Cardiac muscle cell (in vitro differentiated cells and primary cell): ENCODE data around the gene RNF113B. TPM values are rescaled to one million over a fixed set of nuclear protein-coding genes. Genes with fewer than 3 reads are reported as not detected.

Source experiments
- DNase-seq, 2 donors: peaks; one replicate each; pipeline versions ENCODE4 v3.0.0 to v3.0.0-alpha.2; 2010 to 2017; ENCODE audit warnings: low read depth in 1 of 2, low spot score in 1 of 2
- H3K27ac ChIP-seq: fragments of 200-600 bp; sonication (generic); 2 replicates; pipeline ENCODE4 v1.5.1; 2016
- H3K27me3 ChIP-seq: fragments of 200-600 bp; sonication (generic); 2 replicates; pipeline ENCODE4 v1.6.0; 2016; ENCODE audit warnings: control low read depth
- H3K36me3 ChIP-seq: fragments of 200-600 bp; sonication (generic); 2 replicates; pipeline ENCODE4 v1.5.1; 2016; ENCODE audit warnings: control low read depth
- H3K4me1 ChIP-seq: fragments of 200-600 bp; sonication (generic); 2 replicates; pipeline ENCODE4 v1.8.1; 2017; ENCODE audit warnings: low read depth, mild to moderate bottlenecking, mixed run types
- H3K4me3 ChIP-seq: fragments of 200-600 bp; sonication (generic); 2 replicates; pipeline ENCODE4 v1.5.1; 2016; ENCODE audit warnings: mild to moderate bottlenecking
- H3K9me3 ChIP-seq: fragments of 200-600 bp; sonication (generic); 2 replicates; pipeline ENCODE4 v1.5.1; 2017; ENCODE audit warnings: low read depth, mild to moderate bottlenecking, control low read depth
- CTCF ChIP-seq: IDR thresholded peaks from 2 replicates; pipeline ENCODE4 v1.5.1; 2012; ENCODE audit warnings: low read depth, mild to moderate bottlenecking, low read length
- polyA plus RNA-seq: library from polyadenylated mRNA; unstranded; fragments of >200 nt; fragmentation: Nextera tagmentation; extraction: Ambion mirVana; gene quantifications from 2 replicates; pipeline ENCODE4 v1.2.1, GENCODE V29; 2016
- total RNA-seq: library from RNA; depleted of rRNA; stranded (reverse); fragments of >200 nt; gene quantifications from 2 replicates; pipeline ENCODE4 v1.2.3, GENCODE V29; 2016

Gene RNF113B
- total and polyA plus RNA-seq, 2 experiments from 2014 or later: 0.10 TPM; not detected in 1

- Histone ChIP-seq H3K27me3 (no peaks in the 10 kb centered on the region), H3K36me3 (no peaks in the 10 kb centered on the region), H3K4me3 (no peak overlapping the region), H3K9me3 (no peaks in the 10 kb centered on the region), H3K4me1 (no peaks in the 10 kb centered on the region), H3K27ac (no peak overlapping the region)
- no peak for DNase-seq
- TF ChIP-seq CTCF: no peak
Observed at GRCh38 chr13:98156259-98156658, 20.8 kb downstream of the RNF113B start.

GRCh38 chr13:98155475-98156109 is 21.5 kb downstream of the RNF113B start:
- no peak for TF ChIP-seq CTCF
- no peaks in the 10 kb centered on the region for H3K27me3 ChIP-seq
- H3K4me1 ChIP-seq: no peaks in the 10 kb centered on the region
- H3K4me3 ChIP-seq: no peak overlapping the region
- no peaks in the 10 kb centered on the region for H3K36me3 ChIP-seq
- no peaks in the 10 kb centered on the region for H3K9me3 ChIP-seq
- DNase-seq: peak in 1 of 2 donors; percentile 77
- no peak overlapping the region for H3K27ac ChIP-seq

GRCh38 chr13:98150832-98151479 is 26.1 kb downstream of the RNF113B start:
- Histone ChIP-seq H3K27me3 (no peaks in the 10 kb centered on the region), H3K4me3 (no peak overlapping the region), H3K36me3 (no peaks in the 10 kb centered on the region), H3K27ac (no peak overlapping the region), H3K9me3 (no peaks in the 10 kb centered on the region), H3K4me1 (peaks cover 9% of the 10 kb centered on the region)
- no peak for DNase-seq
- no peak for TF ChIP-seq CTCF

DNA sequence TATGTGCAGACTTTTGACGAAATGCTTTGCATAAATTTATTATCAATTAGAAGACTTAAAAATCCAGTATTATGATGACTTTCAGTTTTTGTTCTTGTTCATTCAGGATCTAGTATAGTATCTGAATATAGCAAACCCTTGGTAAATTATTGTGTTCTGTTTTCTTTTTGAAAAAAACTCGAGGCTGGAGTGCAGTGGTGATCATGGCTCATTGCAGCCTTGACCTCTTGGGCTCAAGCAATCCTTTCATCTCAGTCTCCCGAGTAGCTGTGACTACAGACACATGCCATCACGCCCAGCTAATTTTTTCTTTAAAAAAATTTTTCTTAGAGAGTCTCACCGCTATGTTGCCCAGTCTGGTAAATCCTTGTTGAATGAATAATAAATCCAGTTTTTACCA is 29.5 kb downstream of the RNF113B start:
- Histone ChIP-seq H3K9me3 (no peaks in the 10 kb centered on the region), H3K27ac (no peak overlapping the region), H3K4me3 (no peak overlapping the region), H3K4me1 (peaks cover 17% of the 10 kb centered on the region), H3K27me3 (peaks cover under 1% of the 10 kb centered on the region), H3K36me3 (no peaks in the 10 kb centered on the region)
- DNase-seq: no peak
- TF ChIP-seq CTCF: no peak

DNA sequence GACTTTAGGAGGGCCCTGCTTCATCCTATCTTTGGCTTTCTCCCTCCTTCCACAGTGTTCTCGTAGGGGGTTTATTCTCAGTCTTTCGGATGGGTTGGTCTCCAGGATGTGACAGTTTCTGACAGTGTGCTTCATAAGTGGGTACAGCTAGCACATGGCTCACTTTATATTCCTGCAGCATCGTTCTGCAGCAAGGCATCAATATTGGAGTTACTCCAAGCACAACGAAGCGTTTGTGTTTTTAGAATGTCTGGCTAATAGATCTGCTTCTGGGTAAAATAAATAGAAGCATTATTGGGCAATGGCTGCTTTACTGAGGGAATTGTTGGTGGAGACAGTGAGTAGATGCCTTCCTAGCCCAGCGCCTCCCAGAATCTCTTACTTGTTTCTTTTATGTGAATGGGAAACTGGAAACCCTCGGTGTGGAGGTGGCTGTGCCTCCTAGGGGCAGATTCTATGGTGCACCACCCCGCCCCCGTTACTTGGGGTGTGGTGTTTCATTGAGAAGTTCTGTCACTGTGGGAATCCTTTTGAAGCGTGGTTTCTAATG is 32.2 kb downstream of the RNF113B start:
- Histone ChIP-seq H3K36me3 (no peaks in the 10 kb centered on the region), H3K9me3 (no peaks in the 10 kb centered on the region), H3K27ac (no peak overlapping the region), H3K27me3 (peaks cover 15% of the 10 kb centered on the region), H3K4me1 (peaks cover 17% of the 10 kb centered on the region), H3K4me3 (peak overlapping the region; percentile 67)
- peak; percentile 22 for TF ChIP-seq CTCF
- DNase-seq: peak; percentile 32 to 44
